Gastrocnemius medialis (tissue), 4 donors: Measurements from ENCODE around the gene ATAD3A.
"Not testable (repeated sequence)": the region's sequence is repeated elsewhere in the genome, so short reads cannot be mapped to it uniquely, and the experiment has no call there.

Experiments
- POLR2A ChIP-seq, 2 donors: fragments of 450-650 bp; IDR thresholded peaks; one replicate each; pipeline ENCODE4 v1.6.1; 2017; ENCODE audit warnings: antibody characterized with exemption in 2 of 2, mild to moderate bottlenecking in 2 of 2, moderate library complexity in 2 of 2
- TF ChIP-seq, protein P1 (sequence below), 5 experiments: fragments of 450-650 bp in 3 of 5; fragments of 200-600 bp in 2 of 5; sonication (generic) in 2 of 5; IDR thresholded peaks in 4 of 5; conservative IDR thresholded peaks in 1 of 5; 1 replicate in 4 of 5; 2 replicates in 1 of 5; pipeline ENCODE4 v1.5.1; 2016 to 2019; ENCODE audit warnings: antibody characterized with exemption in 5 of 5, mild to moderate bottlenecking in 3 of 5, moderate library complexity in 3 of 5

- TF ChIP-seq, protein P1, sequence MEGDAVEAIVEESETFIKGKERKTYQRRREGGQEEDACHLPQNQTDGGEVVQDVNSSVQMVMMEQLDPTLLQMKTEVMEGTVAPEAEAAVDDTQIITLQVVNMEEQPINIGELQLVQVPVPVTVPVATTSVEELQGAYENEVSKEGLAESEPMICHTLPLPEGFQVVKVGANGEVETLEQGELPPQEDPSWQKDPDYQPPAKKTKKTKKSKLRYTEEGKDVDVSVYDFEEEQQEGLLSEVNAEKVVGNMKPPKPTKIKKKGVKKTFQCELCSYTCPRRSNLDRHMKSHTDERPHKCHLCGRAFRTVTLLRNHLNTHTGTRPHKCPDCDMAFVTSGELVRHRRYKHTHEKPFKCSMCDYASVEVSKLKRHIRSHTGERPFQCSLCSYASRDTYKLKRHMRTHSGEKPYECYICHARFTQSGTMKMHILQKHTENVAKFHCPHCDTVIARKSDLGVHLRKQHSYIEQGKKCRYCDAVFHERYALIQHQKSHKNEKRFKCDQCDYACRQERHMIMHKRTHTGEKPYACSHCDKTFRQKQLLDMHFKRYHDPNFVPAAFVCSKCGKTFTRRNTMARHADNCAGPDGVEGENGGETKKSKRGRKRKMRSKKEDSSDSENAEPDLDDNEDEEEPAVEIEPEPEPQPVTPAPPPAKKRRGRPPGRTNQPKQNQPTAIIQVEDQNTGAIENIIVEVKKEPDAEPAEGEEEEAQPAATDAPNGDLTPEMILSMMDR (IDR thresholded peaks at IDR 0.05 in 4 of 5, conservative IDR thresholded peaks at IDR 0.05 in 1 of 5): not testable (repeated sequence)
- TF ChIP-seq POLR2A (IDR thresholded peaks at IDR 0.05): not testable (repeated sequence)
These were observed 16.4 kb upstream of the ATAD3A start for GRCh38 chr1:1495461-1495975.
